GM18502 (cell line): Measurements from ENCODE around the gene KCNMB3.
"Not testable (repeated sequence)": the region's sequence is repeated elsewhere in the genome, so short reads cannot be mapped to it uniquely, and the experiment has no call there.

Experiments
- ATAC-seq: cut with Tn5 transposase; IDR thresholded peaks from one replicate; pipeline ENCODE4 v1.9.1; 2021; ENCODE audit warnings: mild to moderate bottlenecking; ENCODE audit not compliant: unreplicated experiment, poor library complexity

Gene KCNMB3, protein sequence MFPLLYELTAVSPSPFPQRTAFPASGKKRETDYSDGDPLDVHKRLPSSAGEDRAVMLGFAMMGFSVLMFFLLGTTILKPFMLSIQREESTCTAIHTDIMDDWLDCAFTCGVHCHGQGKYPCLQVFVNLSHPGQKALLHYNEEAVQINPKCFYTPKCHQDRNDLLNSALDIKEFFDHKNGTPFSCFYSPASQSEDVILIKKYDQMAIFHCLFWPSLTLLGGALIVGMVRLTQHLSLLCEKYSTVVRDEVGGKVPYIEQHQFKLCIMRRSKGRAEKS

DNA sequence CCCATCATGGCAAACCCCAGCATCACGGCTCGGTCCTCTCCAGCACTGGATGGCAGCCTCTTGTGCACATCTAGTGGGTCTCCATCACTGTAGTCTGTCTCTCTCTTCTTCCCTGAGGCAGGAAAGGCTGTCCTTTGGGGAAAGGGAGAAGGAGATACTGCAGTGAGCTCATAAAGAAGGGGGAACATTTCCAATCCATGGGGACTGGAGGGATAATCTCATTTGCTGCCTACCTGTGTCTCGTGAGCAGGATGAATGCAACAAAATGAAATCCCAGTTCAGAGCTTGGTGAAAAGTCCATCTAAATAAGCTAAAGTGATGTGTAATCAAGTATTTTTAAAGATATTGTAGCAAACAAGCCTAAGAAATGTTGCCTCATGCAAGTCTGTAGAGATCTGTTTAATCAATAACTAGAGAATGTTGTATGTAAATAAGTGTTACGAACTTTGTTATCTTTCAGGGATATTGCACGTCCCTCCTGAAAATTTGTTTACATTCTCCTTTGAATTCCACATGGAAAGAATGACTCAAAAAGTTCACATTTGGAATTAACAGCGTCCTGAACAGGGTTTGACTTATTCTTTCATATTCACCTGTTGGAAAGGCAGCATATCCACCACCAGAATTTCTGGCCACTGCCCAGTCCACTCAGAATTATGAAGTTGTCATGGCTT is at the start of gene KCNMB3:
Gene KCNMB3, minus strand, starts transcription at position 312 of the 674 bp plus-strand sequence. Its CDS starts 124 bp downstream, at position 188.
- no peak for ATAC-seq

DNA sequence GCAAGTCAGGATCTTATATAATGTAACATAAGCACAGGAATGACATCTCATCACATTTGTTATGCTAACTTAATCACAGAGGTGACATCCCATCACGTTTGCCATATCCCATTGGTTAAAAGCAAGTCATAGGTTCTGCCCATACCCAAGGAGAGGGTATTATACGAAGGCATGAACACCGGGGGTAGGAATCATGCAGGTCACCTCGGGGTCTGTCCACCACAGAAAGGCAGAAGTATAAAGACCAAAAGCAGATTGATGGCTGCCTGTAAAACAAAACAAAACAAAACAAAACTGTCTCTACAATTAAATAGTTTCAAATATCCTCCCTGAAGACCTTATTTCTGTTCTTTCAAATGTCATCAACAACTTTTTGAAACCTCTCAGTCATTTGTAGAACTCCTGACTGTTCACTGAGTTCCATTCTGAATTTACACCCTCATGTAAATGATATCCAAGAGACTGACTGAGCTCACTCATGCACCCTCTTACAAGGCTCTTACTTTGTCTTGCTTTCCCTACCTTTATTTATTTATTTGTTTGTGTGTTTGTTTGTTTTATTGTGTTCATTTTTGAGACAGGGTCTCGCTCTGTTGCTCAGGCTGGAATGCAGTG is 49.2 kb upstream of the KCNMB3 start:
- ATAC-seq, result peak; percentile 79

DNA sequence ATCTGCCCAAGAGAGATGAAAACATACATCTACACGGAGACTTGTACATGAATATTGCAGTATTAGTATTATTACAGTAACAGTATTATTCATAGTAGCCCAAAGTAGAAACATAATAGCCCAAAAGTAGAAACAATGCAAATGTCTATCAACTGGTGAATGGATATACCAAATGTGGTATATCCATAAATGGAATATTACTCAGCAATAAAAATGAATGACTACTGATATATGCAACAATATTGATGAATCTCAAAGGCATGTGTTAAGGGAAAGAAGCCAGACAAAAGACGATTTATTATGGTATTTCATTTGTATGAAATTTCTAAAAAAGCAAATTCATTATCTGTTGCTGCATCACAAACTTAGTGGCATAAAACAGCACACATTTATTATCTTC is 48.4 kb upstream of the KCNMB3 start:
- ATAC-seq, result no peak

DNA sequence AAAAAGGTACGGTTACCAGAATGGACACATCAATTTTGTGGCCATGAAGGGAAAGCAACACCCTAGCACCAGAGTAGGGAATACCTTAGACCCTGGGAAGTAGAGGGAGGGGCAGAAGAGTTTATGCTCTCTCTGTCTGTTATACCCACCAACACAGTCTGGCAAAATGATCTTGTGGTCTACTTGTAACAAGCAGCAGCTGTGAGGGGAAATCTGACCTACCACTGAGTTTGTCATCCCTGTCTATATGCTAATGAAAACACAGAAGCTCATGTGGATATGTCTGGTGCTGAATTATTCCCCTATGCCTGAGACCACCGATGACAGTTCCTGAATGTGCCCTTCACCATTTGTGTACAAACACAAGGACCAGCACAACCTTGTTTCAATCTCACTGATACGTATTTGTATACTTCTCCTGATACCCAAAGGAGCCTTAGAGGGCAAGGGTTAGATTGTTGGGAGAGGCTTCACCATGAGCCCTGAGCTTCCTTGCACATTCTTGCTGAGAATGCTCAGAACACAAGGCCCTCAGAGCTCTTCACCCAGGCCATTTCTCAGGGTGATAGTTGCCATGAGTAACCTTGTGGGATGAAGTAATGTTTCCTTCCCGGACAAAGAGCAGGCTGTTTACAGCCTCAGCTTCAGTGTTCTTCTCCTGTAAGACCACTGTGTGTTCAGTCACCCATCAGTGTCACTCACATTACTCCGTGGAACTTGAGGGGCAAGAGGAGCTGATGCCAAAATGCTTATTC is 47.2 kb upstream of the KCNMB3 start:
- ATAC-seq, result no peak

DNA sequence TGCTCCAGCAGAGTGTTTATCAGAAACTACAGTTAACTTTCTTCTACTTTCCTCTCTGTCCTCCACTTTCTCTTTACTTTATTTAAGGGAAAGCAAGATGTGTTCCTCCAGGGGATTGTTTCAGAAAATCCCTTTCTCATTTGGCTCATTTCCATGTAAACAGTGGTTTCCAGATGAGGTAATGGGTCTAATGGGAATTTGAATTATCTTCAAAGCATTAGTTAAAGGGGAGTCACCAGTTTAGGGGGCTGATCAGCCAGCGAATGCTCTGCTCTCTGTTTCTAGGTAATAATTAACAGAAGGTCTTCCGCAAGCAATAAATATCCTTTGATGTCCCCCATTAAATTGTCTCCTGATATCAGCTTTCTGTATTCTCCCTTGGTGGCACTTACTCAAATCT is 41.5 kb upstream of the KCNMB3 start:
- ATAC-seq, result no peak

DNA sequence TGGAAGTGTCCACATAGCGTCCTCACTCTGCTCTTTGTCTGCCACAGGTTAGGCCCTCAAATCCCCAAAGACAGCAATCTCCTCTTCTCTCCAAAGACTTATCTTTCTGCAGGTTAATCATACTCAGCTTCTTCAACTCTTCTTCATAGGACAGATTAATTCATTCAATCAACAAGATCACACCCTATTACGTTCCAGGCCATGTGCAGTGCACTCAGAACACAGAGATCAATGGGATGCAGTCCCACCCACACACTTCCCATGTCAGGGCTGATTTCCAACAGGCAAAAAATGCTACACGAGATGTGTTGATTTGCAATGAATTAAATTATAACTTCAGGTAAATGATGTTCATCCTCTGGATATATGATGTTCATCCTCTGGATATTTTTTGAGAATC is 38.4 kb upstream of the KCNMB3 start:
- no peak for ATAC-seq

DNA sequence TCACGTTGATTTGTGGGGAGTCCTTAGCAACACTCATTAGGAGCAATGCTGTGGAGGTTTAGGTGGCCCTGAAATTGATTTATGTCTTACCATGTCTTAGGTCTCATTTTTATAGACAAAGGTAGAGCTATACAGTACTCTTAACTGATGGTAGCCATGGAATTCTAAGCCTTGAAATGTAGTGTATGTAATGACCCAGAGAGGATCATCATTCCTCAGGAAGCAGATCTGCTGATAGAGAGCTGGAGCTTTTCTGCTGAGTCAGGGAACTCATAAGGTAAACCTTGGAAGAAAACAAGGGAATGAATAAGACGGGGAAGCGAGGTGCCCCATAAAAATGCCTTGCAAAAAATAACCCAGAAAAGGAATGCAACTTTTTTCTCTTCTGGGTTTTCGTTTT is 37.9 kb upstream of the KCNMB3 start:
- ATAC-seq, result no peak

DNA sequence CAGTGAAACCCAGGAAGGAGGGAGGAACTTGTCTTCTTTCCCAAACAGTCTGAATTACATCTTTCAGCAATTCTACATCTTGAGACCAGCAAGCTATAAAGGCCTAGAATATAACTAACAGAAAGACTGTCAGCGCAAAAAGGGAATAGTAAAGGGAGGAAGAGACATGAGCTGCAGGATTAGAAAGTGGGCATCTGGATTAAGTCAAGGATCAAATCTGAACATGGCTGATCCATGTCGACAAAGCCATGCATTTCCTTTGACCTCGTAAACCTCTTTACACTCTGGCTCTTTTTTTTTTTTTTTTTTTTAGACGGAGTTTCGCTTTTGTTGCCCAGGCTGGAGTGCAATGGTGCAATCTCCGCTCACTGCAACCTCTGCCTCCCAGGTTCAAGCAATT is 35.4 kb upstream of the KCNMB3 start:
- ATAC-seq, result no peak

DNA sequence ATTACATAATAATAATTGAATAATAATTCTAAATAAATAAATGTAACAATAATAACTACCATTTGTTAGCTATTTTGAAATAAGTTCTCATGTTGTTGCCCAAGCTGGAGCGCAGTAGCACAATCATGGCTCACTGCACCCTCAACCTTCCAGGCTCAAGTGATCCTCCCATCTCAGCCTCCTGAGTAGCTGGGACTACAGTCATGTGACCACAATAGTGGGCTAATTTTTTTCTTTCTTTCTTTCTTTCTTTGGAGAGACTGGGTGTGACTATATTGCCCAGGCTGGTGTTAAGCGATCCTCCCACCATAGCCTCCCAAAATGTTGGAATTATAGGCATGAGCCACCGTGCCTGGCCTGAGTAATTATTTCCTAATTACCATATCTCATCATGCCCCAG is 30.9 kb upstream of the KCNMB3 start:
- ATAC-seq, result no peak

DNA sequence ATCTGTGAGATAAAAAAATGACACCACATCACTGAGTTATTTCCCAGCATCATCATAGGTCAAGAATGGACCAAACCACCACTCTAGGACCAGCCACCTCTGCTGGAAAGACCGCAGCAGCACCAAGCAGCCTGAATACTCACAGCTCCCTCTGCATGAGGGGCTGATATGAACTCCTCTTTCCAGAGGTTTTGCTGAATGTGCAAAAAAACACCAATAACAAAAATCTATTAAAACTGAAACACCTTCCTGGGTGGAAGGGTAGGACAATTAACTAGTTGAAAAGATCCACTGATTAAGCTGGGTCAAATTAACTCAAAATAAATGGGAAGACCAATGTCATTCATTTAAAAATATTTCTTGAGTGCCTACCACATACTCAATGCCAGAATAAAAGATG is 28.9 kb upstream of the KCNMB3 start:
- no peak for ATAC-seq

DNA sequence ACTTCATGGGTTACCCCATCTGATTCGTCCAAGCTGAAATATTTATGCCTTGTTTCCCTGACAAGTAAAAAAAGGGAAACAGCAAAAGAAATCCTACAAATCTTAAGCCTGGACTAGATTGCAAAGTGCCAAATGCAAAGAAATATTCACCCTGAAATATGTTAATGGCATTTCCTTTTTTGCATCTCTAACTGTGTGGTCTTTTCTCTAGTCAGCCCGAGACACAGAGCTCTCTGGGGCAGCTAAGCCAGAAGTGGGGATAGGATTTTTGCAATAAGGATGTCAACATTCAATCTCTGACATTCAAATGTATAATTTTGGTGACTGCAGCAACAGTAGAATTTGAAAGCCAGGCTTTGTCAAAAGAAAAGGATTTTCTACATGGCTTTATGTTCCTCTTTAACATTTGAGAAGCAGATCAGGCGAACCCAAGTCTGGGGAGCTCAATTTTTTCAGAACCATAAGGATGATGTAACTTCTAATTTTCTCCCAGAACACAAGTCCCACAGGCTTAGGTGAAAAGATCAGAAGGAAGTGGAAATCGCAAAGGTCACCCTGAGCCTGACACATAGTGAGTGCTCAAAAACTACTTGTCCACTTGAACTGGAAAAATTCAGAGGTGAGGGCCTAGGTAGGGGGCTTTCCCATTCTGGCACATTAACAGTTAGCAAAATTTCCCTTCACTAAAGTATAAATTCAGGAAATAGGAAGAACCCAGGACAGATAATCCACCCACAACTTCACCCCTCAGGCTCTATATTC is 28.2 kb upstream of the KCNMB3 start:
- ATAC-seq, result no peak

DNA sequence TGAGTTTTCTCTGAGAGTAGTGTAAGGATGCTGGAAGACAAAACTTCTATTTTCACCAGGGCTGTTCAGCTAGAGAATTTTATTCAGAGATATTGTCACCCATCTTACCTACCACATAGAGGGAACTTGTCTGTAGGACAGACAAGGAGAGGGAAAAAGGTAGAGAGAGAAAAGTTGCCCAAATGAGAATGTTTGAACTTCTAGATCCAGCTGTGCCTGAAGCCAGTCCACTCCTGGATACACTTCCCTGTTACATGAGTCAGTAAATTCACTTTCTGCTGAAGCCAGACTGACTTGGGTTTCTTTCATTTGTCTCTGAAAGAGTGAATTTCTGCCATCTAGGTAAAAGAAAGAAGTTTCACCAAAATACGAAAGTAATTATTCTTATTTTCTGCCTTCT is 27.2 kb upstream of the KCNMB3 start:
- ATAC-seq, result no peak

DNA sequence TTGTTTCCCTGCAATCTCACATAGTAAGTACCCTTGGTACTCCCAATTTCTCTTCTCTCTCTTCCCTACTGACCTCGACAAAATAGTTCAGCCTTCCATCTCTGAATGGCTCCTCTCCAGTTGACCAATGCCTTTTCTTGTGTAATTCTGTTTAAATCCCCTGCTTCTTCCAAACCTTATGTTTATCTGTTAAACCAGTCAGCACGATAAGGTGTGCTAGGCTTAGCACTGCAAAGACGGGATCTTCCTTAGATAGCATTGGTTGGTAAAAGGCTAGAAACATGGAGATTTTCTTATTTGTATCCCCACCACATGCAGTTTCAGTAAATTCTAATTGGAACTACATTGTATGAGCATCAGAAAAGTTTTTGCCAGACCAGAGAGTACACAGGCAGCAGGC is 25.8 kb upstream of the KCNMB3 start:
- ATAC-seq, result no peak

DNA sequence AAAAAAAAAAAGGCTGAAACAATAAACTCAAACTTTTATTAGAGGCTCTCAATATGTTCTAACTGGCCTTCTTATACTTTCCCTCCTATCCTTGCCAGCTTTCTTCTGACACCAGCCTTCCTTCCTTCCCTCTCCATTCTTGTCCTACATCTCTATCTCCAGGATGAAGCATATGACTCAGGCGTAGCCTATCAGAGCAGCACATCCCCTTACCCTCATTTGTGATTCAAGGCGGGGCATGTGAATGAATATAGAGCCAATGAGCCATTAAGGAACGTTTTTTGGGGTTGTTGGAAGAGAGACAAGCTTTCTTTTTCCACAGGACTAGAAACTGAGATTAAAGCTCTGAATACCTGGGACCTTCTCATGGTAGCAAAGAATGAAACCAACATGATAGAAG is 25.1 kb upstream of the KCNMB3 start:
- no peak for ATAC-seq

DNA sequence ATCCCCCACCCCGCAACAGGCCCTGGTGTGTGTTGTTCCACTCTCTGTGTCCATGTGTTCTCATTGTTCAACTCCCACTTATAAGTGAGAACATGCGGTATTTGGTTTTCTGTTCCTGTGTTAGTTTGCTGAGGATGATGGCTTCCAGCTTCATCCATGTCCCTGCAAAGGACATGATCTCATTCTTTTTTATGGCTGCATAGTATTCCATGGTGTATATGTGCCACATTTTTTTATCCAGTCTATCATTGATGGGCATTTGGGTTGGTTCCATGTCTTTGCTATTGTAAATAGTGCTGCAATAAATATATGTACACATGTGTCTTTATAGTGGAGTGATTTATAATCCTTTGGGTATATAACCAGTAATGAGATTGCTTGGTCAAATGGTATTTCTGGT is 23.5 kb upstream of the KCNMB3 start:
- not testable (repeated sequence) for ATAC-seq

DNA sequence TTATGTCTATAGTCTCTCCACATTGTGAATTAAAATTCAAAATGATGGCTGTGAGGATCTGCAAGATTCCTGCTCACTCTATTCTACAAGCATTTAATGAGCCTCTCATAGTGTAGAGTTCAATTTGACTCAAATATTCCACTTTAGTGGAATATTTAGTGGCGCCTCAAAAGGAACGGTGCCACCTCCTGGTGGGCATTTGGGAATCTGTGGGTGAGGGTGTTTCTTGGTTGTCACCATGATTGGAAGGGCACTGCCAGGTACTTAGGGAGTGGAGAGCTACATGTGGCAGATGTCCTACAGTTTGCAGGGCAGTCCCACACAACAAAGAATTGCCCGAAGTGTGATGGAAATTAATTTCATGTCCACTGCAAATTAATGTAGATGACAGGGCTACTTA is 21.5 kb upstream of the KCNMB3 start:
- ATAC-seq, result no peak

DNA sequence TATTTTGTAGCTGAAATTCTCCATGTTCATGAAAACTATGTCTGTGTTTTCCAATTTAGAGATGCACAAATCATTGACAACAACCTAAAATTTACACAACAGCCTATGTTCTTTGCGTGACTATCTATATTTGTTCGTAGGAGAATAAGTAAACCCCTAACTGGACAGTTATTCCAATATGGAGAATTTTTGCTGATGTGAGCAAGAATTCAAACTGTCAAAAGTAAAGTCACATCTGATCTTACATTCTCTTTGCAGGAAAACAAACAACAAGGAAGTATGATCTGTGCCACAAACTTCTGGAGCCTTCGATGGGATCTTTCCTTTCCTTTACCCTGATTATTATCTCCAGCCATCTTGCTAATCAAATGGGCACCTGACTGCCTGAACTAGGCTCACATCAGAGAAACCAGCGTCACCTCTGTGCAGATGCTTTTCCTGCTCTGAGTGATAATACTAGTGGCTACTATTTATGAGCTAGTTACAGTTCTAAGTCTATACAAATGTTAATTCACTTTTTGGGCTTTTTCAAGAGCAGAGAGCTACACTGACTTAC is 18.3 kb upstream of the KCNMB3 start:
- ATAC-seq, result no peak

DNA sequence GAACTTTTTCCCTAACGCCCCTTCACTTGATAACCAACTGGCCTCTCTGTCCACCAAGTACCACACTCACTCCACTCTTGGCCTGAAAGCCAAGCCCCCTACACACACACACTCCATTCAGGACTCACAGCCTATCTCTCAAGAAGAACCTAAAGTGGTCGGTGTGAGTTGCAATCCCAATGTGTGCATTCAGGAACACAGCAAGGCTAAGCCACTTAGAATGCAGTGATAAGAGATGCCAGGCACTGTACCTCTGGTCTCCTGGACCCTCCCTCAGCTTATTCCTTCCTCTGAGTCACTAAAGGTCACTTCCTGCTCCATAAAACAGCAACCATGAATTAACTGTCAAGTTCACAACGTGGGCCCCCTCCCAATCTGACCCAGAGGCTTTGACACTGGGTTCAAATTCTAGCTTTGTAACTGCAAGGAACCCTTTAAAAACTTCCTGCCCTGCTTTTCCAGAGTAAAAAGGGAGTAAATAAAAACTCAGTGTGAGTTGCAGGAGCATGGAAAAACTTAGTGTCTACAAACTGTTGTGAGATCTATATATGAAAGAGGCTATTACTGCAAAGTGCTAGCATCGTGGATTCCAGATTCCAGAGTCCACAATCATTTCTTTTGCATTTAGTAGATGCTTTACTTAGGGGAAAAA is 17.6 kb upstream of the KCNMB3 start:
- no peak for ATAC-seq

DNA sequence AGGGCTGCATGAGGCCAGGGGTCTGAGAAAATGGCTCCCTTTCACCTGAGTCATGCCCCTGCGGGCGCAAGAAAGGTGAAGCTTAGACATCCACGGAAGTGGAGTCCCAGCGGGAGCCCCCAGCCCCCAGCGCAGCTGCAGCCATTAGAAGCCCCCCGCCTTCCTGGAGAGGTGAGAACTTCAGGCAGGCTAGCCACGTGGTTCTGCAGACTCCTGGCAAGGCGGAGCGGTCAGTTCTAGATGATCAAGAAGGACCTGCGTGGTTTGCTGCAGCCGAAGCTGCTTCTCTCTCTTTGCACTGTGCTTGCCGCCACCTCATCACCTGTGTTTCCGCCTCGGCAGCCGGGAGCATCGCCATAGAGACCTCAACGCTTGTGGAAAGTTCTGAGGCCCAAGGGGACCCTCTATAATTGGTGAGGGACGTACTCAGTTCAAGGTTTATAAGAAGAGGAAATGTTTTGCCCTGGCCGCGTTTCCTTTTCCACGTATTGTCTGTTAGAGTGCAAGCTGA is 15.8 kb upstream of the KCNMB3 start:
- ATAC-seq, result no peak
